DOHH2 (cell line): ENCODE measurements around the gene LRRC7.

Experiments used
- H3F3A ChIP-seq: fragments of 200-600 bp; sonication (generic), shearing (Covaris generic); 2 replicates; pipeline ENCODE4 v1.6.0; 2016; ENCODE audit warnings: antibody characterized with exemption, mild to moderate bottlenecking; ENCODE audit not compliant: control insufficient read depth, insufficient read depth
- H3K27ac ChIP-seq: fragments of 200-600 bp; sonication (generic); 2 replicates; pipeline ENCODE4 v1.5.1; 2014; ENCODE audit warnings: low read depth, mild to moderate bottlenecking, low read length, moderate library complexity
- H3K27me3 ChIP-seq: fragments of 200-600 bp; sonication (generic); 2 replicates; pipeline ENCODE4 v1.6.1; 2014; ENCODE audit warnings: mild to moderate bottlenecking, low read length, mixed read lengths; ENCODE audit not compliant: control insufficient read depth
- H3K36me3 ChIP-seq: fragments of 200-600 bp; sonication (generic); 2 replicates; pipeline ENCODE4 v1.6.1; 2014; ENCODE audit warnings: mild to moderate bottlenecking, low read length, moderate library complexity, mixed read lengths; ENCODE audit not compliant: control insufficient read depth
- H3K4me1 ChIP-seq: fragments of 200-600 bp; sonication (generic); 2 replicates; pipeline ENCODE4 v1.6.1; 2014; ENCODE audit warnings: mild to moderate bottlenecking, low read length, mixed read lengths; ENCODE audit not compliant: control insufficient read depth
- H3K4me2 ChIP-seq: fragments of 200-600 bp; sonication (generic); 2 replicates; pipeline ENCODE4 v1.6.0; 2014; ENCODE audit warnings: mild to moderate bottlenecking, low read length, moderate library complexity
- H3K4me3 ChIP-seq: fragments of 200-600 bp; sonication (generic); 2 replicates; pipeline ENCODE4 v1.5.1; 2014; ENCODE audit warnings: mild to moderate bottlenecking, low read length, mixed read lengths
- H3K79me2 ChIP-seq: fragments of 200-600 bp; sonication (generic); 2 replicates; pipeline ENCODE4 v1.6.1; 2014; ENCODE audit warnings: mild to moderate bottlenecking, low read length, mixed read lengths; ENCODE audit not compliant: control insufficient read depth
- H3K9me2 ChIP-seq: fragments of 200-600 bp; sonication (generic); replicated peaks from 2 replicates; pipeline ENCODE4 v1.6.1; 2014; ENCODE audit warnings: mild to moderate bottlenecking, low read length, mixed read lengths; ENCODE audit not compliant: control insufficient read depth
- H3K9me3 ChIP-seq: fragments of 200-600 bp; sonication (generic); 2 replicates; pipeline ENCODE4 v1.6.1; 2014; ENCODE audit warnings: antibody characterized with exemption, low read length, mixed read lengths; ENCODE audit not compliant: control insufficient read depth, insufficient read depth
- H4K20me1 ChIP-seq: fragments of 200-600 bp; sonication (generic); 2 replicates; pipeline ENCODE4 v1.6.0; 2014; ENCODE audit warnings: low read depth, mild to moderate bottlenecking, antibody characterized with exemption, low read length, moderate library complexity; ENCODE audit not compliant: control insufficient read depth, insufficient read depth
- EZH2phosphoT487 ChIP-seq: fragments of 200-600 bp; sonication (generic); IDR thresholded peaks from 2 replicates; pipeline ENCODE4 v1.6.1; 2017; ENCODE audit warnings: borderline replicate concordance, mild to moderate bottlenecking, antibody characterized with exemption, low read length, moderate library complexity, mixed read lengths
- TF ChIP-seq, protein P1 (sequence below): fragments of 200-600 bp; sonication (generic); IDR thresholded peaks from one replicate; pipeline ENCODE4 v1.5.1; 2014; ENCODE audit warnings: antibody characterized with exemption, mild to moderate bottlenecking, low read depth, low read length; ENCODE audit not compliant: poor library complexity, severe bottlenecking

LRRC7 gene

DNA sequence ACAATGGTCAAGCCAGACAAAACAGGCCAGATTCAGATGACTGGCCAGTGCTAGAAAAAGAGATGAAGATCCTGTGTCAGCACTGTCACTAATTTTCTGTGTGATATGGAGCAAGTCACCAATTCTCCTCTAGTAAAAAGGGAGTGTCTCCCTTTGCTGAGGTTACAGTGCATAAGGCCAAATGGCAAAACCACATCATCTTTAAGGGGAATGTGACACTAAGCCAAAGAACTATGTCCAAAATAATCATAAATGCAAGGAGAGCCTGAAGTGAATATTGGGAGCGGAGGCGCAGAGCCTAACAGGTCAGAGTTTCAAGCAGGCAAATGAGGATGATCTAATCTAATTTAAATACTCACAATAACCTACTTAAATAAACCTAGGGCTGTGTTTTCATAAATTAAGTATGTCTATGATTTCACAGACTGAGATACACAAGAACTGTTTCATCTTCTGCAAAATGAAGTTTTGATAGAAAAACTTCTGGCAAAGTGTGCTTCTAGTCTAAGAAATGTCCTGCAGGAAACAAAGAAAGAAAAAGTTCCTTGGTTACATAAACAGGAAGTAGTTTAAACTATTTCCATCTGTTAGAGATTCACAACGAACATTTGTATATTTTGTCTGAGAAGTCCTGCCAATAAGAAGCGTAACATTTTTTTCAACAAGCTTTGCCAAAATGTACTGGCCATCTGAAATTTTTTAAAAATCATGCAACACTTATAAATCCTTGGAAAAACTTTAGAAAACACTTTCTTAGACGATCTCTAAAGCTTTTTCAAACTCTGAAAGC is 347.4 kb downstream of the LRRC7 start:
- TF ChIP-seq, protein P1, sequence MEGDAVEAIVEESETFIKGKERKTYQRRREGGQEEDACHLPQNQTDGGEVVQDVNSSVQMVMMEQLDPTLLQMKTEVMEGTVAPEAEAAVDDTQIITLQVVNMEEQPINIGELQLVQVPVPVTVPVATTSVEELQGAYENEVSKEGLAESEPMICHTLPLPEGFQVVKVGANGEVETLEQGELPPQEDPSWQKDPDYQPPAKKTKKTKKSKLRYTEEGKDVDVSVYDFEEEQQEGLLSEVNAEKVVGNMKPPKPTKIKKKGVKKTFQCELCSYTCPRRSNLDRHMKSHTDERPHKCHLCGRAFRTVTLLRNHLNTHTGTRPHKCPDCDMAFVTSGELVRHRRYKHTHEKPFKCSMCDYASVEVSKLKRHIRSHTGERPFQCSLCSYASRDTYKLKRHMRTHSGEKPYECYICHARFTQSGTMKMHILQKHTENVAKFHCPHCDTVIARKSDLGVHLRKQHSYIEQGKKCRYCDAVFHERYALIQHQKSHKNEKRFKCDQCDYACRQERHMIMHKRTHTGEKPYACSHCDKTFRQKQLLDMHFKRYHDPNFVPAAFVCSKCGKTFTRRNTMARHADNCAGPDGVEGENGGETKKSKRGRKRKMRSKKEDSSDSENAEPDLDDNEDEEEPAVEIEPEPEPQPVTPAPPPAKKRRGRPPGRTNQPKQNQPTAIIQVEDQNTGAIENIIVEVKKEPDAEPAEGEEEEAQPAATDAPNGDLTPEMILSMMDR, result no peak
- TF ChIP-seq EZH2phosphoT487, result no peak
- Histone ChIP-seq H4K20me1 (no peaks in the 10 kb centered on the region), H3K9me3 (no peaks in the 10 kb centered on the region), H3F3A (no peaks in the 10 kb centered on the region), H3K27me3 (no peaks in the 10 kb centered on the region), H3K4me3 (no peak overlapping the region), H3K36me3 (no peaks in the 10 kb centered on the region), H3K27ac (no peak overlapping the region), H3K9me2 (no peaks in the 10 kb centered on the region), H3K4me2 (no peak overlapping the region), H3K79me2 (no peaks in the 10 kb centered on the region), H3K4me1 (no peaks in the 10 kb centered on the region)

DNA sequence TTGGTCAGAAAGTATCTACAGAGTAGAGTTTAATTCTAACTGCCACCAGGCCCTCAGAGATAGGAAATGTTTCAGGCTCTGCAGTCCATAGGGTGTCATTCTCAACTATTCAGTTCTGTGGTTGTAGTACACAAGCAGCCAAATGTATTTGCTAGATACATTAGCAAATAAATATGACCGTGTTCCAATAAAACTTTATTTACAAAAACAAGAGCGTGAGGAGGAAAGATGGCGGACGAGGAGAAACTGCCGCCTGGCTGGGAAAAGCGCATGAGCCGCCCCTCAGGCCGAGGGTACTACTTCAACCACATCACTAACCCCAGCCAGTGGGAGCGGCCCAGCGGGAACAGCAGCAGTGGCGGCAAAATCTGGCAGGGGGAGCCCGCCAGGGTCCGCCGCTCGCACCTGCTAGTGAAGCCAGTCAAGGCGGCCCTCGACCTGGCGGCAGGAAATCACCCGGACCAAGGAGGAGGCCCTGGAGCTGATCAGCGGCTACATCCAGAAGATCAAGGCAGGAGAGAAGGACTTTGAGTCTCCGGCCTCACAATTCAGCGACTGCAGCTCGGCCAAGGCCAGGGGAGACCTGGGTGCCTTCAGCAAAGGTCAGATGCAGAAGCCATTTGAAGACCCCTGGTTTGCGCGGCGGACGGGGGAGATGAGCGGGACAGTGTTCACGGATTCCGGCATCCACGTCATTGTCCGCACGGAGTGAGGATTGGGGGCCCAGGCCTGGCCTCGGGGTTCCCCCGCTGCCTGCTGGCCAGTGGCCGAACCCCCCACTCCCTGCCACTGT is 351.6 kb downstream of the LRRC7 start:
- Histone ChIP-seq H3K27ac (no peak overlapping the region), H3K4me3 (no peak overlapping the region), H3K9me3 (no peaks in the 10 kb centered on the region), H4K20me1 (no peaks in the 10 kb centered on the region), H3K27me3 (no peaks in the 10 kb centered on the region), H3K36me3 (no peaks in the 10 kb centered on the region), H3K4me2 (no peak overlapping the region), H3K9me2 (no peaks in the 10 kb centered on the region), H3K79me2 (no peaks in the 10 kb centered on the region), H3K4me1 (no peaks in the 10 kb centered on the region), H3F3A (no peaks in the 10 kb centered on the region)
- no peak for TF ChIP-seq EZH2phosphoT487
- TF ChIP-seq, protein P1, result no peak

- no peaks in the 10 kb centered on the region for H3K27me3 ChIP-seq
- no peaks in the 10 kb centered on the region for H4K20me1 ChIP-seq
- H3K4me2 ChIP-seq, result no peak overlapping the region
- TF ChIP-seq, protein P1, result no peak
- TF ChIP-seq EZH2phosphoT487, result no peak
- no peaks in the 10 kb centered on the region for H3F3A ChIP-seq
- H3K4me1 ChIP-seq, result no peaks in the 10 kb centered on the region
- H3K4me3 ChIP-seq, result no peak overlapping the region
- H3K36me3 ChIP-seq, result no peaks in the 10 kb centered on the region
- H3K79me2 ChIP-seq, result no peaks in the 10 kb centered on the region
- H3K9me3 ChIP-seq, result no peaks in the 10 kb centered on the region
- no peaks in the 10 kb centered on the region for H3K9me2 ChIP-seq
- H3K27ac ChIP-seq, result no peak overlapping the region
These were observed 352.2 kb downstream of the LRRC7 start for GRCh38 chr1:69919922-69920273.
